ENCODE measurements around the gene TNFRSF6B. TPM values are rescaled to one million over a fixed set of nuclear protein-coding genes. Genes with fewer than 3 reads are reported as not detected.
A peak's percentile ranks its signal among the peaks of the same experiment; 100 is the strongest.

The TNFRSF6B gene
- total RNA-seq, 1 donor from 2014 or later: 2.3 TPM

- Mint-ChIP-seq H3K27ac (ENCODE audit: unreplicated experiment) (no peak overlapping the region), H3K27me3 (ENCODE audit: unreplicated experiment) (no peaks in the 10 kb centered on the region), H3K9me3 (ENCODE audit: unreplicated experiment) (no peaks in the 10 kb centered on the region), H3K4me1 (ENCODE audit: unreplicated experiment) (no peaks in the 10 kb centered on the region), H3K36me3 (ENCODE audit: unreplicated experiment) (peaks cover 7% of the 10 kb centered on the region), H3K4me3 (ENCODE audit: unreplicated experiment) (no peak overlapping the region)
- no peak for DNase-seq (ENCODE audit: extremely low spot score, unreplicated experiment)
- TF ChIP-seq CTCF (IDR thresholded peaks at IDR 0.05): no peak
Measured at GRCh38 chr20:63737695-63737944, 41.2 kb downstream of the TNFRSF6B start.

- DNase-seq (ENCODE audit: extremely low spot score, unreplicated experiment): no peak
- Mint-ChIP-seq H3K4me1 (ENCODE audit: unreplicated experiment) (no peaks in the 10 kb centered on the region), H3K27me3 (ENCODE audit: unreplicated experiment) (no peaks in the 10 kb centered on the region), H3K4me3 (ENCODE audit: unreplicated experiment) (no peak overlapping the region), H3K9me3 (ENCODE audit: unreplicated experiment) (no peaks in the 10 kb centered on the region), H3K27ac (ENCODE audit: unreplicated experiment) (no peak overlapping the region), H3K36me3 (ENCODE audit: unreplicated experiment) (peaks cover 7% of the 10 kb centered on the region)
- TF ChIP-seq CTCF (IDR thresholded peaks at IDR 0.05): no peak
Measured at GRCh38 chr20:63737945-63738686, 41.7 kb downstream of the TNFRSF6B start.

DNA sequence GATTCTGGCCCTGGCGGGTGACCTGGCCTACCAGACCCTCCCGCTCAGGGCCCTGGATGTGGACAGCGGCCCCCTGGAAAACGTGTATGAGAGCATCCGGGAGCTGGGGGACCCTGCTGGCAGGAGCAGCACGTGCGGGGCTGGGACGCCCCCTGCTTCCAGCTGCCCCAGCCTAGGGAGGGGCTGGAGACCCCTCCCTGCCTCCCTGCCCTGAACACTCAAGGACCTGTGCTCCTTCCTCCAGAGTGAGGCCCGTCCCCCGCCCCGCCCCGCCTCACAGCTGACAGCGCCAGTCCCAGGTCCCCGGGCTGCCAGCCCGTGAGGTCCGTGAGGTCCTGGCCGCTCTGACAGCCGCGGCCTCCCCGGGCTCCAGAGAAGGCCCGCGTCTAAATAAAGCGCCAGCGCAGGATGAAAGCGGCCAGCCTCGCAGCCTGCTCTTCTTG lies 42.3 kb downstream of the TNFRSF6B start:
- TF ChIP-seq CTCF (IDR thresholded peaks at IDR 0.05): no peak
- Mint-ChIP-seq H3K27ac (ENCODE audit: unreplicated experiment) (no peak overlapping the region), H3K4me1 (ENCODE audit: unreplicated experiment) (no peaks in the 10 kb centered on the region), H3K4me3 (ENCODE audit: unreplicated experiment) (no peak overlapping the region), H3K27me3 (ENCODE audit: unreplicated experiment) (no peaks in the 10 kb centered on the region), H3K36me3 (ENCODE audit: unreplicated experiment) (peaks cover 5% of the 10 kb centered on the region), H3K9me3 (ENCODE audit: unreplicated experiment) (no peaks in the 10 kb centered on the region)
- no peak for DNase-seq (ENCODE audit: extremely low spot score, unreplicated experiment)

DNA sequence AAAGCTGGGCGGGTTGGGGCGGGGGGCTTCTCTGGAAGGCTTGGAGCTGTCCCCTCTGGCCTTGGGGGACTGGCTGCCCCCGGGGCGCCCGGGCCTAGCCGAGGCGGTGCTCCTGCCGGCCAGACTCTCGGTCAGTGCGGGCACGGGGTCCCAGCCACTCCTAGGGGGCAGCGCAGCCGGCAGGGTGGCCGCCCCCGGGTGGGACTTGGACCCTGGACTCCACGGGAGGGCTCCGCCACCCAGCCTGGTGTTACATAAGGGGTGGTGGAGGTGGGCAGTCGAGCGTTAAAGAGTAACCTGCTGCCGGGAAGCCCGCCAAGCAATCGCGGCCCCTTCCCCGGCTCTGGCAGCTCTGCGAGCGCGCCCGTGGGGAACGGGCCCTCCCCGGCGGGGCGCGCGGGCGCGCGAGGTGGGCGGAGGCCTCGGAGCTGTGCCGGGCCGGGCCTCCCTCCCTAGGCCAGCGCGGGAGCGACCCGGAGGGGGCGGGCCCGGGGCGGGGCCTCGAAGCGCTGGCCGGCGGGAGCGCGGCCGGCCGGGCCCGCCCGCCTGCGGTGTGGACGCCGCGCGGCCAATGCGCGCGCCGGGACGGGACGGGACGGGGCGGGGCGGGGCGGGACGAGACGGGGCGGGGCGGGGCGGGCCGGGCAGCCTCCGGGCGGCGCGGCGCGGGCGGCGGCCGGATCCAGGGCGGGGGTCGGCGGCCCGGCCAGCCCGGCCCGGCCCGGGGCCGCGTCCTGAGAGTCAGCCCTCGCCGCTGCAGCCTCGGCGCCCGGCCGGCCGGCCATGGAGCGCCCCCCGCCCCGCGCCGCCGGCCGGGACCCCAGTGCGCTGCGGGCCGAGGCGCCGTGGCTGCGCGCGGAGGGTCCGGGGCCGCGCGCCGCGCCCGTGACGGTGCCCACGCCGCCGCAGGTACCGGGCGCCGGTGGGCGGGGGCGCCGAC lies 42.9 kb downstream of the TNFRSF6B start, which contains the start of gene SLC2A4RG:
TSS of gene SLC2A4RG (plus strand) at position 647 of the 940 bp plus-strand sequence. CDS start at position 784, 137 bp downstream.
- Mint-ChIP-seq H3K9me3 (ENCODE audit: unreplicated experiment) (no peaks in the 10 kb centered on the region), H3K27ac (ENCODE audit: unreplicated experiment) (peak within 1 kb of the TSS; percentile 59), H3K4me1 (ENCODE audit: unreplicated experiment) (no peaks in the 10 kb centered on the region), H3K36me3 (ENCODE audit: unreplicated experiment) (peaks cover 5% of the 10 kb centered on the region), H3K4me3 (ENCODE audit: unreplicated experiment) (peak within 1 kb of the TSS; percentile 74), H3K27me3 (ENCODE audit: unreplicated experiment) (no peaks in the 10 kb centered on the region)
- DNase-seq (ENCODE audit: extremely low spot score, unreplicated experiment): peak; percentile 90
- TF ChIP-seq CTCF (IDR thresholded peaks at IDR 0.05): no peak

DNA sequence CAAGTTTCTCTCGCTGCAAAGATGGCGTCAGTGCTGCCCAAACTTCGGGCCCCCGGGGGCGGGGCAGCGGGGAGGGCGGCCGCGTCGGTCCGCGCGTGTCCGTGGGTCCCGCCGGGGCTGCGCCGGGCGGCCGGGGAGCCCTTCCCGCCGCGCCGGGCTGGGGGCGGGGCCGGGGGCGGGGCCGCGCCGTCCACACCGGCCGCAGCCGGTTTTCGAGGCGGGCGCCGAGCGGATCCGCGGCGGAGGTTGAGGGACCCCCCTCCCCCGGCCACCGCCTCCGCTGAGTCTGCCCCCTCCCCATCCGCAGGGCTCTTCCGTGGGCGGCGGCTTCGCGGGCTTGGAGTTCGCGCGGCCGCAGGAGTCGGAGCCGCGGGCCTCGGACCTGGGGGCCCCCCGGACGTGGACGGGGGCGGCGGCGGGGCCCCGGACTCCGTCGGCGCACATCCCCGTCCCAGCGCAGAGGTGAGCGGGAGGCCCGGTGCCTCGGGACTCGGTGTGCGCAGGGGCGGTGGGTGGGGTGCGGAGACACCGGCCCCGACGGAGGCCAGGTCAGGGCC lies 43.7 kb downstream of the TNFRSF6B start:
- Mint-ChIP-seq H3K4me3 (ENCODE audit: unreplicated experiment) (peak overlapping the region; percentile 74), H3K27me3 (ENCODE audit: unreplicated experiment) (no peaks in the 10 kb centered on the region), H3K9me3 (ENCODE audit: unreplicated experiment) (no peaks in the 10 kb centered on the region), H3K4me1 (ENCODE audit: unreplicated experiment) (no peaks in the 10 kb centered on the region), H3K27ac (ENCODE audit: unreplicated experiment) (no peak overlapping the region), H3K36me3 (ENCODE audit: unreplicated experiment) (peaks cover 5% of the 10 kb centered on the region)
- TF ChIP-seq CTCF (IDR thresholded peaks at IDR 0.05): no peak
- DNase-seq (ENCODE audit: extremely low spot score, unreplicated experiment): peak; percentile 87
